MCF 10A (cell line): ENCODE results near the gene C1orf56. TPM values are rescaled to one million over a fixed set of nuclear protein-coding genes. Genes with fewer than 3 reads are reported as not detected.

Experiments used
- BruUV-seq: library from RNA; stranded (reverse); fragments of 400-500 nt; replicated peaks from 2 replicates; lab custom pipeline; 2021; lab: Mats Ljungman, UMichigan
- CTCF ChIA-PET: fragments of 300-600 bp; sonication (Branson Sonifier 250); formaldehyde crosslinking; extraction: SDS; loops from one replicate; lab custom pipeline; 2021; ENCODE audit warnings: antibody characterized with exemption, inconsistent platforms; lab: Yijun Ruan, JAX
- POLR2A ChIA-PET: fragments of 300-600, 350-650 bp; sonication (Branson Sonifier 250); formaldehyde crosslinking; extraction: SDS; loops from one replicate; lab custom pipeline; 2020; ENCODE audit warnings: antibody characterized with exemption, inconsistent platforms; lab: Yijun Ruan, JAX
- DNase-seq: peaks from one replicate; pipeline ENCODE4 v3.0.0-alpha.2; 2018; ENCODE audit not compliant: unreplicated experiment
- H3K27ac Mint-ChIP-seq: one replicate; pipeline ENCODE4 v1.8.0; 2022; ENCODE audit warnings: mild to moderate bottlenecking, low read depth, mixed read lengths; ENCODE audit not compliant: unreplicated experiment
- H3K27me3 Mint-ChIP-seq: one replicate; pipeline ENCODE4 v1.8.0; 2022; ENCODE audit warnings: mixed read lengths; ENCODE audit not compliant: insufficient read depth, unreplicated experiment
- H3K36me3 Mint-ChIP-seq: one replicate; pipeline ENCODE4 v1.8.0; 2022; ENCODE audit warnings: mild to moderate bottlenecking, moderate library complexity, mixed read lengths; ENCODE audit not compliant: insufficient read depth, unreplicated experiment
- H3K4me1 Mint-ChIP-seq: one replicate; pipeline ENCODE4 v1.8.0; 2022; ENCODE audit warnings: mixed read lengths; ENCODE audit not compliant: insufficient read depth, unreplicated experiment
- H3K4me3 Mint-ChIP-seq: one replicate; pipeline ENCODE4 v1.8.0; 2022; ENCODE audit warnings: mild to moderate bottlenecking, moderate library complexity, mixed read lengths; ENCODE audit not compliant: unreplicated experiment
- H3K9me3 Mint-ChIP-seq: one replicate; pipeline ENCODE4 v1.8.0; 2022; ENCODE audit warnings: mixed read lengths; ENCODE audit not compliant: unreplicated experiment
- CTCF ChIP-seq: fragments of 200-600 bp; IDR thresholded peaks from one replicate; pipeline ENCODE4 v1.8.0; 2022; ENCODE audit warnings: antibody characterized with exemption, mild to moderate bottlenecking; ENCODE audit not compliant: unreplicated experiment
- intact Hi-C: fragments of 100-400 bp; cut with micrococcal nuclease; formaldehyde crosslinking; loops from 2 replicates; pipeline ENCODE4 v1.14.1; 2022
- total RNA-seq: library from RNA; stranded (reverse); gene quantifications from 2 replicates; pipeline ENCODE4 v1.2.3, GENCODE V29; 2022

Gene C1orf56
- total RNA-seq, 1 experiment from 2014 or later = 2.2 TPM

DNA sequence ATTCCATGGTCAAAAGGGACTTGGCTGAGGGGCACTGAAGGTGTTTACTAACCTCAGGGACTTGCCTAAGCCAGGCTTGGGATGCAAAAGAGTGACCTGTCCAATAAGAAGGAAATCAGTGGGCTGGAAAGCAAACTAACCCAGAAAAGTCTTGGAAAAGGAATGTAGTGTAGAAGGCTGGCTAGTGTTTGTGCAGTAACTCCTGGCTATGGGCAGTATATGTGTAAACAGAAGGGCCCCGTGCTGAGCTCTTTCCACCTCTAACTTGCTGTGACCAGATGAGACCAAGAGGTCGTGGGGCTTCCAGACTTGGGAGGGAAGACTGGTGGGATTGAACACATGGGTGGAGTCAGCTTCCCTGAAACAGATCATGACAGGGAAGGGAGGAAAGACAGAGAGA lies 44.9 kb upstream of the C1orf56 start:
- H3K4me1 Mint-ChIP-seq = peaks cover 32% of the 10 kb centered on the region
- H3K36me3 Mint-ChIP-seq = peaks cover 27% of the 10 kb centered on the region
- no TSS peak for BruUV-seq
- H3K4me3 Mint-ChIP-seq = peak overlapping the region; percentile 13
- ChIA-PET POLR2A (interaction anchor here (1.1 to 1.3 kb wide), 3 partner anchors 8 to 26 kb away, joined by 3 to 6 read pairs (median 3); partner anchors contain the start of gene ANXA9), CTCF (interaction anchor here (0.5 to 12.4 kb wide), 6 partner anchors 8 to 177 kb away, joined by 3 to 302 read pairs (median 4); partner anchors contain the start of genes ANXA9, CDC42SE1, CERS2 and TNFAIP8L2)
- H3K9me3 Mint-ChIP-seq = no peaks in the 10 kb centered on the region
- H3K27me3 Mint-ChIP-seq = no peaks in the 10 kb centered on the region
- DNase-seq = no peak
- intact Hi-C loops = no loop called here
- no peak overlapping the region for H3K27ac Mint-ChIP-seq
- TF ChIP-seq CTCF = no peak

DNA sequence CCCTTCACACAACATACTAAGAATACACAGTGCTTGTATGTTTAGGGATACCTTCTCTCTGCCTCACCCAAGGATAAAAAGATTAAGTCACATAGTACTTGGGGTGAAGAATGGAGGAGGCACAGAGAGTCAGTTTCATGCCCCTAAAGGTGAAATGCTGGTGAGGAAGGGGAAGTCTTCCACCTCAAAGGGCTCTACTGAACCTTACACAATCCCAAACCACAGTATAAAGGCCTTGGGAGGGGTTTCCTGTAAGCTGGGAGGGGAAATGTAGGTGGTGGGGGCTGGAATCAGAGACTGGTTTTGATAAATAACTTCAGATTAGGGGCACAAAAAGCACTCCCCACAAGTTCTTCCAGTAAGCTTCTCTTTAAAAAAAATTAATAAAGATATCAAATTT lies 44.4 kb upstream of the C1orf56 start:
- no TSS peak for BruUV-seq
- Mint-ChIP-seq H3K36me3 (peaks cover 27% of the 10 kb centered on the region), H3K4me1 (peaks cover 37% of the 10 kb centered on the region), H3K4me3 (no peak overlapping the region), H3K27ac (no peak overlapping the region), H3K9me3 (no peaks in the 10 kb centered on the region), H3K27me3 (no peaks in the 10 kb centered on the region)
- intact Hi-C loops = no loop called here
- CTCF ChIA-PET = interaction anchor here (0.5 to 1.2 kb wide), 4 partner anchors 8 to 380 kb away, joined by 3 to 5 read pairs (median 4); partner anchors contain the start of gene CDC42SE1
- DNase-seq = no peak
- POLR2A ChIA-PET = interaction anchor here (0.7 to 1.2 kb wide), 4 partner anchors 9 to 73 kb away, joined by 3 read pairs; no protein-coding TSS in a partner anchor
- no peak for TF ChIP-seq CTCF

DNA sequence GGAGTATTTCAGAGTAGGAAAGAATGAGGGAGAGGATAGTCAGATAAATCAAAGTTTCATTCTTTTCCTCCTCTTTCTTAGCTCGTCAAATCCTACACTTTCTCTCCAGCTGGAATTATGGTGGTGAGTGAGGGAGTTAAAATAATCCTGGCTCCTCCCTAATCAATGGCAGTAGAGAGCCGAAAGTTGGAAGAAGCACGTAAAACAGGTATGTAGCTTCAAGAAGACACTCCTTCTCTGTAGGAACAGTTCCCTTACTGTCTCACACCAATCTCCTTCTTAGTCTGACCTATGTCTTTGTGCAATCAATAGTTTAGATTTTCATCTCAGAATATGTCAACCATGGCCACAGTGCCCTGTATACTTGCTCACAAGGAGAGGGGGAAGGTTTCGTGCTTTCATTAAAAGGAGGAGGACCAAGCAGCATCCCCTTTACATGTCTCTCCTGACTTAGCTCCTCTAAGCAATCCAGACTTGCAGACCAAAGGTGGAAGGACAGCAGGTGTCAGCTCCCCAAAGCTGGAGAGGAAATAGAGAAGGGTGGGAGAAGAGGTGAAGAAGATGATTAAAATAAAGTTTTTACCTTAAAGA lies 41.7 kb upstream of the C1orf56 start:
- intact Hi-C loops = loop anchor here (1.0 to 5.0 kb wide), 3 partner anchors 27 to 444 kb away; partner anchors contain the start of gene CDC42SE1
- POLR2A ChIA-PET = interaction anchor here (0.6 to 3.7 kb wide), 53 partner anchors 10 to 1118 kb away, joined by 3 to 61 read pairs (median 5); partner anchors contain the start of genes ANXA9, APH1A, C1orf56 and CDC42SE1
- H3K4me1 Mint-ChIP-seq = peaks cover 43% of the 10 kb centered on the region
- H3K4me3 Mint-ChIP-seq = peak overlapping the region; percentile 94
- no TSS peak for BruUV-seq
- TF ChIP-seq CTCF = no peak
- CTCF ChIA-PET = interaction anchor here (0.5 to 3.7 kb wide), 33 partner anchors 10 to 750 kb away, joined by 3 to 113 read pairs (median 5); partner anchors contain the start of genes ANXA9, BNIPL, CDC42SE1 and MLLT11
- H3K27me3 Mint-ChIP-seq = no peaks in the 10 kb centered on the region
- peak overlapping the region; percentile 99 for H3K27ac Mint-ChIP-seq
- peak; percentile 38 for DNase-seq
- H3K36me3 Mint-ChIP-seq = peaks cover 16% of the 10 kb centered on the region
- no peaks in the 10 kb centered on the region for H3K9me3 Mint-ChIP-seq
